Adrenal gland (tissue), 5 donors: ENCODE results near the gene DYNLL1.

Source experiments
- CTCF ChIP-seq, 6 experiments: fragments of 450-650 bp in 4 of 6; fragments of 200-600 bp in 2 of 6; sonication (generic) in 1 of 6; IDR thresholded peaks; 1 replicate in 5 of 6; 2 replicates in 1 of 6; pipeline versions ENCODE4 v1.5.1 to v1.8.0; 2016 to 2021; ENCODE audit warnings: antibody characterized with exemption in 6 of 6, mild to moderate bottlenecking in 2 of 6, moderate library complexity in 1 of 6
- POLR2A ChIP-seq, 2 donors: fragments of 450-650 bp; IDR thresholded peaks; one replicate each; pipeline ENCODE4 v1.6.1; 2017; ENCODE audit warnings: antibody characterized with exemption in 2 of 2, mild to moderate bottlenecking in 2 of 2, moderate library complexity in 1 of 2
- donor health status: DM: no; HTN: no; CAD: no.

- TF ChIP-seq CTCF (IDR thresholded peaks at IDR 0.05) (no peak), POLR2A (IDR thresholded peaks at IDR 0.05) (no peak)
Observed at GRCh38 chr12:120475643-120476042, 20.3 kb upstream of the DYNLL1 start.
